T-helper 22 cell (primary cell): ENCODE results near the gene TBC1D21.

Source experiments
- DNase-seq: peaks from one replicate; pipeline ENCODE4 v3.0.0-alpha.2; 2020; ENCODE audit warnings: low read depth

The TBC1D21 gene

DNA sequence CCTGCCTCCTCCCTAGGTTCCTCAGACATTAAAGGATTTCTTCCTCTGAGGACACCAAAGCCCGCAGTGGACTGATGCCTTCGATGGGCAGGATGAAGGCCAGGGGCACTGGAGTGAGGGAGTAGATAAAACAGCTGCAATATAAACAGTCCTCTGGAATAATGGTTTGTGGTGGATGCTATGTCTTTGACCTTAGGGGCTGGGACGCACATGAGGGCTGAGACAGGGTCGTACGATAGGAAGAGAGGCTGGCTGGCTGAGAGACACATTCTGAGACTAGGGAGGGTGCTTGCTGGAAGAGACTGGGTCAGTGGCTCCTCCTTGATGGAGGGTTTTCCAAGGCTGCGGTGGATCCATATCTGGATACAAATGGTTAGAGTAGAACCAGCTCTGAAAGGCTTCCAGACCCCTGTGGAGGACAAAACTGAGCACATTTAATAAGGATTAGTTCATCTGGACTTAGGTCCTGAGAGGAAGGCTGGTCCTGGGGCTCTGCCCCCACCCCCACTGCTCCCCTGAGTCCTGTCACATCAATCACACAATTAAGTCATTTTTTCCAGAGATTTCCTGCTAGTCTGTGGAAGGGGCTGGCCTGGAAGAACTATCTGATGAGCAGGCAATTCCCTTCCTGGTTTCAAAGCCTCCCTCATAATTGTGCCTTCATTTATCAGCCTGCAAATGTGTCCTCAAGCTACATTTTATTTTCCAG is 15.8 kb downstream of the TBC1D21 start:
- DNase-seq, result no peak

DNA sequence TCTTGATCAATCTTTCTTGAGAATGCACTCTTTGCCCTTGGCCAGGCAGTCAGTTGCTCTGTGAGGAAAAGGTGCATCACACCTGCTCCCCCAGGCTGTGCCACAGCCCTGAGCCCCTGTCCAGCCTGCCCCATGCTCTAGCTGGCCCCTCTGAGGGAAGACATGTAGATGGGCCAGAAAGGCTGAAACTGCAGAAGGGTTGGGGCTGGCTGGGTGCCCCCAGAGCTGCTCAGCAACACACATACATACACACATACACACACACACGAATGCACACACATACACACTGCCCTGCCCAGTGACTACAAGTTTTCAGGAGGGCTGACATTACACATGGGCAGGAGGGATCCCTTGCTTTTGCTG is 16.4 kb downstream of the TBC1D21 start:
- DNase-seq, result no peak

GRCh38 chr15:73891328-73892315 is 18.3 kb downstream of the TBC1D21 start:
- no peak for DNase-seq

GRCh38 chr15:73892446-73893226 is 19.3 kb downstream of the TBC1D21 start:
- DNase-seq, result no peak

- DNase-seq, result no peak
Measured at GRCh38 chr15:73894133-73894814, 20.9 kb downstream of the TBC1D21 start.

GRCh38 chr15:73897441-73898261 is 24.3 kb downstream of the TBC1D21 start:
- DNase-seq, result peak; percentile 44

- DNase-seq, result no peak
Measured at GRCh38 chr15:73899197-73900094, 26.1 kb downstream of the TBC1D21 start.

DNA sequence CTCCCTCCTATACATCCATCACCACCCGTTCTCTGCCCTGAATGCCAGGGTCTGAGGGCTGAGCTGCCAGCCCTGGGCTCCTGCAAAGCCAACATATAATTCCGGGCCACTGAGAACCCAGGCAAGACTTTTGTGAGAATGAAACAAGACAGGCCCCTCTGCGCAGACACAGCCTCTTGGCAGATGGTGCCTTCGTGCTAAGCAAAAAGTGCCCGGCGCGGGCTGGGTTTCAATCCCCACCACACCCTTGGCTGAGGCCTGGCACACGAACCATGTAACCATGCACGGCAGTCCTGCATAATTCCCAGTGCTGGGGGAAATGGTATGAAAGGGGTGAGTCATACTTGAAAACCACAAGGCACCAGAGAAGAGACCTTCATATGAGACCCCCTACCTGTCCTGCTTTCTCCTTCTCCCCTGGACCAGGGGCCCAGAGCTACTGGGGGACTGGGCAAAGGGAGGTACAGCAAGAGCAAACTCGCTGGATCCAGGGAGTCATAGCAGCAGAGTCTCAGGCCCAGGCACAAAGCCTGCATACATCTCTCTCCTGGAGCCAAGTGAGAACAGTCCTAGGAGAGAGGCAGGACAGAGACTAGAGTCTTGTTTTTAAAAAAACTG is 26.8 kb downstream of the TBC1D21 start:
- no peak for DNase-seq

GRCh38 chr15:73901126-73901810 is 27.9 kb downstream of the TBC1D21 start:
- DNase-seq, result no peak

GRCh38 chr15:73902121-73903020 is 29.0 kb downstream of the TBC1D21 start:
- DNase-seq, result no peak

DNA sequence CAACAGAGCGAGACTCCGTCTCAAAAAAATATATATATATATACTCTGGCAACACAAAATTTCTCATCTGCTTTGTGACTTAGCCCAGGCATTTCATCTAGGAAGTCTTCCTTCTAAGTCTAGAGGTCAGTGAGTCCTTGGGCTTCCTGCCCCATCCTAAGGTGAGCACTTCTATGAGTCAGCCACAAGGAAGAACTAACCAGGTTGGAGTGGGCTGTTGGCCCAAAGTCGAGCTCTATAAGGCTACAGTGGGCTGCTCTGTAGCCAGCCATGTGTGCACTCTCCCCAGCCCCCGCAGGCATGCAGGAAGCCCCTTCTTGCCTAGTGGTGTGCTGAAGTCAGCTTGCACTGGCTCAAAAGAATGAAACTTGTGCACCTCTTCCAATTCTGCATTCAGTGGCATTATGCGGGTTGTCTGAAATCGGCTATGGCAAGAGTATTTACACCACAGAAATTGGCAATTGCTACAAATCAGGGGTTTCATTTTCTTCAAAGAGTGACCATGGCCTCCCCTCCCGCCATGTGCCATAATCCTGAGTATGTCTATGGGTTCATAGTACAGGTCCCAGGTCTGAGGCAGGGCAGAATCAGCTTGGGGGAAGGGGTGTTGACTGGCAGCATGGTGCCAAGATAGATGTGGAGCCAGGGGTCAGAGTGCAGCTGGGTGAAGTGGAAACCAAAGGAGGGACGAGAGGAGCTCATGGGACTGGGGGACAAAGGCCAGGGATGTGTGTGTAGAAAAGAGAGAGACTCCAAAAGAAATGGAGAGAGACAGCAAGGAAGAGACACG is 30.9 kb downstream of the TBC1D21 start:
- no peak for DNase-seq

- DNase-seq, result no peak
Measured at GRCh38 chr15:73905225-73905827, 32.0 kb downstream of the TBC1D21 start.

DNA sequence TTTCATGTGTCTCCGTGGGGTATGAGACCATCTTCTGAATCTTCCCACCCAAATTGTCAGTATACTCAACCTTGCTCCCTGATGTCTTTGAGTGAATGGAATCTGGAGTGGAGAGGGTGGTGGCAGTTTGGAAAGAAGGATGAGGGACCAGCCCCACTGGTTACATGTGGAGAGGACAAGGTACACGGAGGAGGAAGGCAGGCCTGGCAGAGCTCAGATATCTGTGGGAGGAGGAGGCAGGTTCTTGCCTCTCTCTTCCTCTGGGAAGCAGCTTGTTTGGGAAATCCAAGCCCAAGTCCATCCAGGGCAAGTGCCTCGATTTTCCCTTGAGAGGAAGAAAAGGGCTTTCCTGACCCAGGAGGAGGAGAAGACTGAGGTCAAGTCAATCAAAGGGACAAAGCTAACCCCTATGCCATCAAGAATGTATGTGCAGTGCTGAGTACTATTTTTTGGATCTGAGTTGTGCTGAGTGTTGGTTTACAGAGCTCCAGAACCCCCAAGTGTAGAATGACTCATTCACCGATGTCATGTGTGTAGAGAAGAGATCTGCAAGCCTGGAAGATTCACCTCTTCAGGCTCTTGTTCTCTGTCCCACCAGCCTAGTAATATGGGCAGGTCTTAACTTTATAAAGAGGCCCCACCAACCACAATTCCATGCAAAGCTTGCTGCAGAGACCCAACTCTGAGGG is 33.1 kb downstream of the TBC1D21 start:
- DNase-seq, result no peak

- no peak for DNase-seq
Measured at GRCh38 chr15:73907035-73907408, 33.7 kb downstream of the TBC1D21 start.

- peak; percentile 48 for DNase-seq
Measured at GRCh38 chr15:73908030-73908821, 34.9 kb downstream of the TBC1D21 start.
